KMS-11 (cell line): ENCODE measurements around the gene MYO1A.
"Not testable (repeated sequence)": the region's sequence is repeated elsewhere in the genome, so short reads cannot be mapped to it uniquely, and the experiment has no call there.

Experiments
- H2AFZ ChIP-seq: fragments of 200-600 bp; sonication (generic); 2 replicates; pipeline ENCODE4 v1.6.1; 2016; ENCODE audit warnings: antibody characterized with exemption, mixed run types, low read depth
- H3K27ac ChIP-seq: fragments of 200-600 bp; sonication (generic); 2 replicates; pipeline ENCODE4 v1.6.1; 2016; ENCODE audit warnings: mild to moderate bottlenecking, mixed run types
- H3K27me3 ChIP-seq: fragments of 200-600 bp; sonication (generic); 2 replicates; pipeline ENCODE4 v1.6.1; 2017; ENCODE audit warnings: mild to moderate bottlenecking, low read depth, mixed run types, moderate library complexity; ENCODE audit not compliant: insufficient read depth
- H3K36me3 ChIP-seq: fragments of 200-600 bp; sonication (generic); 2 replicates; pipeline ENCODE4 v1.6.1; 2017; ENCODE audit warnings: mild to moderate bottlenecking, mixed run types; ENCODE audit not compliant: insufficient read depth
- H3K4me1 ChIP-seq: fragments of 200-600 bp; sonication (generic); 2 replicates; pipeline ENCODE4 v1.6.1; 2016; ENCODE audit warnings: mild to moderate bottlenecking, low read depth, mixed run types; ENCODE audit not compliant: poor library complexity, severe bottlenecking
- H3K4me2 ChIP-seq: fragments of 200-600 bp; sonication (generic); 2 replicates; pipeline ENCODE4 v1.7.0; 2016; ENCODE audit warnings: mild to moderate bottlenecking, mixed run types
- H3K4me3 ChIP-seq: fragments of 200-600 bp; sonication (generic); IDR thresholded peaks from 2 replicates; pipeline ENCODE4 v1.6.1; 2017; ENCODE audit warnings: low read depth, low read length, mixed read lengths; ENCODE audit not compliant: insufficient read depth
- H3K79me2 ChIP-seq: fragments of 200-600 bp; sonication (generic); 2 replicates; pipeline ENCODE4 v1.6.1; 2016; ENCODE audit warnings: low read depth, mixed run types; ENCODE audit not compliant: insufficient read depth
- H3K9ac ChIP-seq: fragments of 200-600 bp; sonication (generic); 2 replicates; pipeline ENCODE4 v1.6.1; 2016; ENCODE audit warnings: mild to moderate bottlenecking, mixed run types
- H4K20me1 ChIP-seq: fragments of 200-600 bp; sonication (generic); 2 replicates; pipeline ENCODE4 v1.6.1; 2016; ENCODE audit warnings: mild to moderate bottlenecking, mixed run types; ENCODE audit not compliant: insufficient read depth
- TF ChIP-seq, protein P1 (sequence below): fragments of 200-600 bp; sonication (generic); conservative IDR thresholded peaks from 2 replicates; pipeline ENCODE4 v1.6.1; 2017; ENCODE audit warnings: low read depth, mild to moderate bottlenecking, antibody characterized with exemption, low read length, moderate library complexity, mixed read lengths

MYO1A gene

DNA sequence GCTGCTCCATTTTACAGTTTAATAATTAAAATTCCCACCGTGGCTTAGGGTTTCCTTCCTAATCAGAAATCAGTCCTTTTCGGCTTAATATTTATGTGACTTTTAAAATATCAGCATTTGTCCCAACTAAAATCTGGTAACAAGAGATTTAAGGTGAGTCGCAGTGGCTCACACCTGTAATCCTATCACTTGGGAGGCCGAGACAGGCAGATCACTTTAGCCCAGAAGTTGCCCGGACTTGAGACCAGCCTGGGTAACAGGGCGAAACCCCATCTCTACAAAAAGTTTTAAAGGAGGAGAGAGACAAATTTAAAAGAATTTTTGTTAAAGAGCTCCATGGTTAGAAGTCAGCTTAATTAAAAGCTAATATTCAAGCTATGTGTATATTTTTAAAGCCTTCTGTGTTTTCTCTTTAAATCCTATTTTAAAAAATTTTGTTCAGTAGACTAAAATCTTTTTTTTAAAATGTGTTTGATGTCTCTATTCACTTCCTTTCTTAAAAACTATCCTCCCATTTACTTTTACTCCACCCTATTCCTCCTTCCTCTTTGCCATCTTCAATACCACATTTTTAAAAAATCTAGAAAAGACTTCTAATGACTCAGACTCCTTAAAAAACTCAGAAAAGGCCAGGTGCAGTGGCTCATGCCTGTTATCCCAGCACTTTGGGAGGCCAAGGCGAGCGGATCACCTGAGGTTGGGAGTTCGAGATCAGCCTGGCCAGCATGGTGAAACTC lies 29.8 kb downstream of the MYO1A start:
- H3K4me1 ChIP-seq, result no peaks in the 10 kb centered on the region
- H3K27ac ChIP-seq, result no peak overlapping the region
- peaks cover 1% of the 10 kb centered on the region; the same call in 1 of the 2 replicates for H3K27me3 ChIP-seq
- no peak overlapping the region for H3K4me3 ChIP-seq
- H3K4me2 ChIP-seq, result no peak overlapping the region
- H3K9ac ChIP-seq, result no peak overlapping the region
- TF ChIP-seq, protein P1, sequence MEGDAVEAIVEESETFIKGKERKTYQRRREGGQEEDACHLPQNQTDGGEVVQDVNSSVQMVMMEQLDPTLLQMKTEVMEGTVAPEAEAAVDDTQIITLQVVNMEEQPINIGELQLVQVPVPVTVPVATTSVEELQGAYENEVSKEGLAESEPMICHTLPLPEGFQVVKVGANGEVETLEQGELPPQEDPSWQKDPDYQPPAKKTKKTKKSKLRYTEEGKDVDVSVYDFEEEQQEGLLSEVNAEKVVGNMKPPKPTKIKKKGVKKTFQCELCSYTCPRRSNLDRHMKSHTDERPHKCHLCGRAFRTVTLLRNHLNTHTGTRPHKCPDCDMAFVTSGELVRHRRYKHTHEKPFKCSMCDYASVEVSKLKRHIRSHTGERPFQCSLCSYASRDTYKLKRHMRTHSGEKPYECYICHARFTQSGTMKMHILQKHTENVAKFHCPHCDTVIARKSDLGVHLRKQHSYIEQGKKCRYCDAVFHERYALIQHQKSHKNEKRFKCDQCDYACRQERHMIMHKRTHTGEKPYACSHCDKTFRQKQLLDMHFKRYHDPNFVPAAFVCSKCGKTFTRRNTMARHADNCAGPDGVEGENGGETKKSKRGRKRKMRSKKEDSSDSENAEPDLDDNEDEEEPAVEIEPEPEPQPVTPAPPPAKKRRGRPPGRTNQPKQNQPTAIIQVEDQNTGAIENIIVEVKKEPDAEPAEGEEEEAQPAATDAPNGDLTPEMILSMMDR, result no peak
- no peaks in the 10 kb centered on the region for H3K79me2 ChIP-seq
- no peaks in the 10 kb centered on the region for H4K20me1 ChIP-seq
- no peaks in the 10 kb centered on the region for H3K36me3 ChIP-seq
- H2AFZ ChIP-seq, result no peak overlapping the region

DNA sequence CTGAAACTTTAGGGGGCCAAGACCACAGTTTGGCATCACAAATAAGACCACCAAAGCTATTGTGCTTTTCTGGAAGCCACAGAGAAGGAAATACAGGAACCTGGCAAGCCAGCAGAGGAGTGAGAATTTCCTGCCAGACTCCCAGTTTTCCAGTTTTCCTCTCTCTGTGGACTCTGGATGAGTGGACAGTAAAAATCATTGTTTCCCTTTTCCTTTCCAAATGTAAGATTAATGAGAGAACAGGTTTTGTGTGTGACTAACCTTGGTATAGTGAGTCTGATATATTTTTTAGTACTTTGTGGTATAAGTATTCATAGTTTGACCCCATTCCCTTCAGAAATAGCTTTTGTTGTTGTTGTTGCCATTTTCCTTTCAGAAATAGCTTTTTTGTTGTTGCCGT lies 31.0 kb downstream of the MYO1A start:
- H3K36me3 ChIP-seq, result no peaks in the 10 kb centered on the region
- no peaks in the 10 kb centered on the region for H3K79me2 ChIP-seq
- no peaks in the 10 kb centered on the region for H4K20me1 ChIP-seq
- TF ChIP-seq, protein P1, result no peak
- no peak overlapping the region for H2AFZ ChIP-seq
- H3K4me3 ChIP-seq, result no peak overlapping the region
- no peaks in the 10 kb centered on the region for H3K4me1 ChIP-seq
- no peak overlapping the region for H3K4me2 ChIP-seq
- no peak overlapping the region for H3K9ac ChIP-seq
- no peak overlapping the region for H3K27ac ChIP-seq
- peaks cover 12% of the 10 kb centered on the region; the same call in 1 of the 2 replicates for H3K27me3 ChIP-seq

DNA sequence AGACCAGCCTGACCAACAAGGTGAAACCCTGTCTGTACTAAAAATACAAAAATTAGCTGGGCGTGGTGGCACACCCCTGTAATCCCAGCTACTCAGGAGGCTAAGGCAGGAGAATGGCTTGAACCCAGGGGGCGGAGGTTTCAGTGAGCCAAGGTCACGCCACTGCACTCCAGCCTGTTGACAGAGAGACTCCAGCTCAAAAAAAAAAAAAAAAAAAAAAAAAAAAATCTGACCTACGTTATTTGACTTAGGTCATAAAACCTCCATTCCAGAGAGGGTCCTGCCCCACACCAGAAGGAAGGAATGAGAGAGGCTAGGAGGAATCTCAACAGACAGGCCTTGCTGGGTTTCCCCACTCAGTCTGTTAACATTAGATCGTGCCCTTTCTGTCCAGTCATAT lies 31.6 kb downstream of the MYO1A start:
- not testable (repeated sequence) for H3K27ac ChIP-seq, H4K20me1 ChIP-seq, H2AFZ ChIP-seq, H3K4me3 ChIP-seq, H3K4me2 ChIP-seq, H3K79me2 ChIP-seq, H3K36me3 ChIP-seq, H3K4me1 ChIP-seq, H3K9ac ChIP-seq
- H3K27me3 ChIP-seq, result peaks cover 18% of the 10 kb centered on the region; the same call in 1 of the 2 replicates

DNA sequence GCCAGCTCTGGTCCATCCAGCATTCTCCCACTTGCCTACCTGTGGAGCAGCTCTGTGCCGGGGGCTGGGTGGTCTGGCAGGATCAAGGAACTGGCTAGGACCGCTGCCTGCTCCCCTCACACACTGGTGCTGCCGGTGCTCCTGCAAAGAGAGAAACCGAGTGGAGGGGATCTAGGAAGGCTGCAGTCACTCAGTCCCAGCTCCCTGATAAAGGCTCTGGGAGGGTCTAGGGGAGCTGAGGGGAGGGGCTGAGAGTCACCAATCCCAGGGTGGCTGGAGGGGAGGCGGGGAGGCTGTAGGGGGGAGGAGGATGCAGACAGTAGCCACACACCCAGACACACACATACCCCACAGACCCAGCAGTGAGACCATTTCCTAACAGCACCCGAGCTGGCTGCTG lies 33.6 kb downstream of the MYO1A start, which contains the start of gene TAC3:
Gene TAC3 (minus strand): TSS at position 182 of the 400 bp plus-strand sequence. CDS start 732 bp downstream, outside the sequence.
- no peaks in the 10 kb centered on the region for H3K79me2 ChIP-seq
- H3K27me3 ChIP-seq, result peaks cover 28% of the 10 kb centered on the region; the same call in 1 of the 2 replicates
- no peaks in the 10 kb centered on the region for H4K20me1 ChIP-seq
- TF ChIP-seq, protein P1, result no peak
- no peaks in the 10 kb centered on the region for H3K36me3 ChIP-seq
- no peak within 1 kb of the TSS for H2AFZ ChIP-seq
- no peak within 1 kb of the TSS for H3K9ac ChIP-seq
- H3K4me3 ChIP-seq, result no peak within 1 kb of the TSS
- H3K4me2 ChIP-seq, result no peak within 1 kb of the TSS
- no peak within 1 kb of the TSS for H3K27ac ChIP-seq
- peaks cover 5% of the 10 kb centered on the region for H3K4me1 ChIP-seq
